Naive thymus-derived CD8-positive, alpha-beta T cell (primary cell): ENCODE measurements around the gene POLR2L. TPM values are rescaled to one million over a fixed set of nuclear protein-coding genes. Genes with fewer than 3 reads are reported as not detected.
A peak's percentile ranks its signal among the peaks of the same experiment; 100 is the strongest.

Experiments
- ATAC-seq, 2 donors: fragments of 150-1000 bp; cut with Tn5 transposase in 1 of 2; sonication (Bioruptor Pico), chemical (Tn5 transposase) in 1 of 2; 1 replicate in 1 of 2; 2 replicates in 1 of 2; pipeline ENCODE4 v1.10.0; 2021; ENCODE audit warnings: mild to moderate bottlenecking in 2 of 2, moderate library complexity in 2 of 2
- POLR2A ChIA-PET: fragments of 350-600 bp; sonication (Branson Sonifier 250); formaldehyde crosslinking; loops from one replicate; lab custom pipeline; 2021; ENCODE audit warnings: antibody characterized with exemption; lab: Charles Lee
- DNase-seq, 10 donors: peaks; one replicate each; pipeline versions ENCODE4 v3.0.0 to v3.0.0-alpha.2; 2020 to 2022
- H3K27ac Mint-ChIP-seq, 10 donors: one replicate each; pipeline ENCODE4 v1.8.0; 2020 to 2022; ENCODE audit warnings: mild to moderate bottlenecking in 10 of 10, mixed read lengths in 10 of 10, moderate library complexity in 4 of 10, inconsistent platforms in 1 of 10
- H3K27me3 Mint-ChIP-seq, 5 donors: one replicate each; pipeline ENCODE4 v1.8.0; 2021 to 2022; ENCODE audit warnings: mixed read lengths in 5 of 5
- H3K36me3 Mint-ChIP-seq, 3 donors: one replicate each; pipeline ENCODE4 v1.8.0; 2020 to 2022; ENCODE audit warnings: mixed read lengths in 3 of 3, mild to moderate bottlenecking in 2 of 3, inconsistent platforms in 1 of 3
- H3K4me1 Mint-ChIP-seq, 4 donors: one replicate each; pipeline ENCODE4 v1.8.0; 2021 to 2022; ENCODE audit warnings: mixed read lengths in 4 of 4
- H3K4me3 Mint-ChIP-seq, 10 donors: one replicate each; pipeline ENCODE4 v1.8.0; 2020 to 2022; ENCODE audit warnings: mild to moderate bottlenecking in 10 of 10, mixed read lengths in 10 of 10, moderate library complexity in 6 of 10, inconsistent platforms in 1 of 10
- H3K9me3 Mint-ChIP-seq, 9 donors: one replicate each; pipeline ENCODE4 v1.8.0; 2020 to 2022; ENCODE audit warnings: mixed read lengths in 9 of 9, mild to moderate bottlenecking in 3 of 9, inconsistent platforms in 1 of 9, moderate library complexity in 1 of 9
- polyA plus RNA-seq, 3 donors: library from polyadenylated mRNA; unstranded; fragments of 300-500 nt; fragmentation: Illumina TruSeq; gene quantifications; one replicate each; pipeline ENCODE4 v1.2.3, GENCODE V29; 2021
- total RNA-seq, 8 experiments: library from RNA in 2 of 8; stranded (reverse) in 2 of 8; gene quantifications; one replicate each; pipeline ENCODE4 v1.2.3 and lab custom pipeline; 2021 to 2026

The POLR2L gene
- total and polyA plus RNA-seq, 5 experiments from 2014 or later = 50.3 to 102 (median 96.5) TPM

- no peak overlapping the region for H3K4me3 Mint-ChIP-seq
- POLR2A ChIA-PET = interaction anchor here (0.6 to 2.0 kb wide), 3 partner anchors 16 to 112 kb away, joined by 3 to 6 read pairs (median 5); partner anchors contain the start of genes POLR2L and TSPAN4
- no peak for ATAC-seq
Observed at GRCh38 chr11:858762-859339, 16.5 kb upstream of the POLR2L start.

DNA sequence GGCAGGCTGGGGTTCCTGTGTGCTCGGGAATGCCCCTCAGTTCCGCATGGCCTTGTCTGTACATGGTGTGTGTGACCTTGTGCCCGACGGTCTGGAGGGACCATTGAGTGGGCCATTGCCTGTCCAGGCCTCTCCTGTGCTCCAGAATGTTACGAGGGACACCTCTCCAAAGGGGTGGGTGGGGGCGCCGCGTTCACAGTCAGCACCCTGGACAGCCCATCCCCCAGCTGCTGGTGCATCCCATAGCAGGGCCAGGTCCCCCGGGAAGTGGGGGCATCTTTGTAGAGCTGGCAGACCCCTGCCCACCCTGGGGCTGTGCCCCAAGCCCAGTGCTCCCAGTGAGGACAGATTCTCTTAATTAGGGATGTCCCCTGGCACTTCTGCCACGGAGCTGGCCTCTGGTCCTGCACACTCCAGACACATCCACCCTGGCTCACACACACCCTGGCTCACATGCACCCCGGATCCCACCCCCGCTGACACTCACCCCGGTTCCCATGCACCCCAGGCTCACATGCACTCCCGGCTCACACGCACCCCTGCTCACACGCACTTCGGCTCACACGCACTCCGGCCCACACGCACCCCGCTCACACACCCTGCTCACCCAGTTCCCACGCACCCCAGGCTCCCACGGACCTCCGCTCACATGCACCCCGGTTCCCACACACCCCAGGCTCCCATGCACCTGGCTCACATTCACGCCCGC lies 15.9 kb upstream of the POLR2L start:
- ATAC-seq (no peak), DNase-seq (no peak)
- Mint-ChIP-seq H3K36me3 (no peaks in the 10 kb centered on the region), H3K9me3 (no peaks in the 10 kb centered on the region), H3K27me3 (no peaks in the 10 kb centered on the region), H3K27ac (no peak overlapping the region), H3K4me3 (no peak overlapping the region), H3K4me1 (peaks cover 5 to 11% (median 9%) of the 10 kb centered on the region in 4 donors)
- POLR2A ChIA-PET = interaction anchor here (0.6 to 2.0 kb wide), 3 partner anchors 15 to 112 kb away, joined by 3 to 6 read pairs (median 5); partner anchors contain the start of genes POLR2L and TSPAN4

More at GRCh38 chr11:858762-859339, 16.5 kb upstream of the POLR2L start:
- no peaks in the 10 kb centered on the region for H3K9me3 Mint-ChIP-seq
- peak overlapping the region in 1 of 10 donors; percentile 48 for H3K27ac Mint-ChIP-seq
- peaks cover 5 to 11% (median 9%) of the 10 kb centered on the region in 4 donors for H3K4me1 Mint-ChIP-seq
- H3K27me3 Mint-ChIP-seq = no peaks in the 10 kb centered on the region
- H3K36me3 Mint-ChIP-seq = no peaks in the 10 kb centered on the region
- no peak for DNase-seq

GRCh38 chr11:856397-856796 lies 14.1 kb upstream of the POLR2L start:
- Mint-ChIP-seq H3K27ac (peak overlapping the region in 1 of 10 donors; percentile 78), H3K27me3 (no peaks in the 10 kb centered on the region), H3K36me3 (no peaks in the 10 kb centered on the region), H3K9me3 (no peaks in the 10 kb centered on the region), H3K4me3 (no peak overlapping the region), H3K4me1 (peaks cover 5 to 11% (median 8%) of the 10 kb centered on the region in 4 donors)
- POLR2A ChIA-PET = interaction anchor here (0.7 kb wide), 1 partner anchor 37 kb away, joined by 3 read pairs; no protein-coding TSS in a partner anchor
- DNase-seq (no peak), ATAC-seq (no peak)

GRCh38 chr11:855796-856195 lies 13.5 kb upstream of the POLR2L start:
- no peaks in the 10 kb centered on the region for H3K27me3 Mint-ChIP-seq
- DNase-seq (no peak), ATAC-seq (no peak)
- H3K4me1 Mint-ChIP-seq = peaks cover 5 to 11% (median 8%) of the 10 kb centered on the region in 4 donors
- H3K36me3 Mint-ChIP-seq = no peaks in the 10 kb centered on the region
- no peak overlapping the region for H3K4me3 Mint-ChIP-seq
- H3K9me3 Mint-ChIP-seq = no peaks in the 10 kb centered on the region
- H3K27ac Mint-ChIP-seq = peak overlapping the region in 1 of 10 donors; percentile 43
- POLR2A ChIA-PET = interaction anchor here (0.7 kb wide), 1 partner anchor 37 kb away, joined by 3 read pairs; no protein-coding TSS in a partner anchor

GRCh38 chr11:855330-855674 lies 13.0 kb upstream of the POLR2L start:
- peaks cover 5 to 11% (median 7%) of the 10 kb centered on the region in 4 donors for H3K4me1 Mint-ChIP-seq
- H3K27me3 Mint-ChIP-seq = no peaks in the 10 kb centered on the region
- ATAC-seq (no peak), DNase-seq (no peak)
- no peak overlapping the region for H3K27ac Mint-ChIP-seq
- H3K9me3 Mint-ChIP-seq = no peaks in the 10 kb centered on the region
- H3K36me3 Mint-ChIP-seq = no peaks in the 10 kb centered on the region
- POLR2A ChIA-PET = no interaction called here
- H3K4me3 Mint-ChIP-seq = no peak overlapping the region

DNA sequence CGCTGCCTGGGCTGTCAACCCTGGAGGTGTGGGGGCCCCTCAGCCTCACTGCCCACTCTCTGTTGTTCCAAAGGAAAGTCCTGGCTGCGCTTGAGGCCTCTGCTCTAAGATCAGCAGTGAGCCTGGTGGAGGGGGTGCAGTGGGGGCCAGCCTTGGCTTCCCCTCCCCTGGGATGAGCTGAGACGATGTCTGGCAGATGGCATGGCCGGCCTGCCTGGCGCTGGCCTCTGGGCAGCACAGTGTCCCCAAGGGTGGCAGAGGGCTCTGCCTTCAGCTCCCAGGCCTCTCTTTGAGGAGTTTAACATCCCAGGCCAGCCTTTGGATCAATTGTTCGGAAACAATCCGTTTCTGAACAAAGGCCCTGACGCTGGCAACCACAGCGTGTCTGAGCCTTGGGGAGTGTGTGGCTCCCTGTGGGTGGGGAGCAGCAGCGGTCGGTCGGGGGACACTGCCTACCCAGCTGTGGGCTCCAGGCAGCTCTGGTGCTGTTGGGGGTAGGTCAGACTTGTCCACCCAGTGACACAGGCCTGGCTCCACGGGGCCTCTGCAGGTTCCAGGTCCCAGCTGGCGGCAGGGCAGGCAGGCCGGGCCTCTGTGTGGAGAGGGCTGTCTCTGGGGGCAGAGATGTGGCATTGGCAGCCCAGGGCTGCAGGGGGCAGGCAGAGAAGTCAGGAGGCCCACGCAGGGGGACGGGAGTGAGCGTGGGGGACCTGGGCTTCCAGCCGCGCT lies 12.4 kb upstream of the POLR2L start:
- POLR2A ChIA-PET = no interaction called here
- no peak overlapping the region for H3K27ac Mint-ChIP-seq
- H3K4me1 Mint-ChIP-seq = peaks cover 5 to 10% (median 7%) of the 10 kb centered on the region in 4 donors
- no peak for DNase-seq
- no peaks in the 10 kb centered on the region for H3K9me3 Mint-ChIP-seq
- H3K36me3 Mint-ChIP-seq = no peaks in the 10 kb centered on the region
- no peaks in the 10 kb centered on the region for H3K27me3 Mint-ChIP-seq
- no peak overlapping the region for H3K4me3 Mint-ChIP-seq
- no peak for ATAC-seq

DNA sequence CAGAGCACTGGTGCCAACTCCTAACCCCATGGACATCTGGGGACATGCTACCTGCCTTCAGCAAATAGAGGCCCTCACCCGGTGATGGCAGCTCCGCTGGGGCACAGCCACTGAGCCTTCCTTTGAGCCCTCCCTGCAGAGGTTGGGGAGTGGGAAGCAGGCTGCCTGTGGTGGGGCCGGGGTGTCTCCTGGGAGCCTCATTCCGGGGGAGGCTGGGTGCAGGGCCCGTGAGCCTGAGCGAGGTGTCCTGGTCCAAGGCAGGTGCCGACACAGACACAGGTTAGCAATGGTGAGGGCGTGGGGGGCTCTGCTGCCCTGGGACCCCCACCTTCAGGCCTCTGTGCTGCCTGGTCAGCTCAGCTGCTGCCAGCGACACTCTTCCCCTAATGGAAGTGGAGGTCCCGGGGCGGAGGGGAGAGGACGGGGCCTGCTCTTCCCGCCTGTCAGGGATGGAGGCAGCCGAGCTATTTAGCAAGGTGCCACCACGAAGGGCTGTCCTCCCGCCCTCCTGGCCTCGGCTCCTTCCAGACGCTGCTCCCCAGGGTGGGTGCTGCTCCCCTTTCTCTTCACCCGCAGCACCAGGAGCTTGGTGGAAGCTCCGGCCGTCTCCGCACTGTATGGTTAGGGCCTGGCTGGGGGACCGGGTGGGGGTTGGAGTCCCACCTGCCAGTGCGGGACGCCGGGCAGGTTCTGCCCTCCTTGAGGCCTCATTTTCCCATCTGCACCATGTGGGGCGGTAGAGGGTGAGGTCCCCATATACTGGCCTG lies 11.5 kb upstream of the POLR2L start:
- Mint-ChIP-seq H3K36me3 (no peaks in the 10 kb centered on the region), H3K27ac (no peak overlapping the region), H3K4me3 (no peak overlapping the region), H3K27me3 (peaks cover 0 to 2% (median 0%) of the 10 kb centered on the region in 5 donors), H3K9me3 (no peaks in the 10 kb centered on the region), H3K4me1 (peaks cover 4 to 9% (median 6%) of the 10 kb centered on the region in 4 donors)
- ATAC-seq (no peak), DNase-seq (no peak)
- POLR2A ChIA-PET = no interaction called here

DNA sequence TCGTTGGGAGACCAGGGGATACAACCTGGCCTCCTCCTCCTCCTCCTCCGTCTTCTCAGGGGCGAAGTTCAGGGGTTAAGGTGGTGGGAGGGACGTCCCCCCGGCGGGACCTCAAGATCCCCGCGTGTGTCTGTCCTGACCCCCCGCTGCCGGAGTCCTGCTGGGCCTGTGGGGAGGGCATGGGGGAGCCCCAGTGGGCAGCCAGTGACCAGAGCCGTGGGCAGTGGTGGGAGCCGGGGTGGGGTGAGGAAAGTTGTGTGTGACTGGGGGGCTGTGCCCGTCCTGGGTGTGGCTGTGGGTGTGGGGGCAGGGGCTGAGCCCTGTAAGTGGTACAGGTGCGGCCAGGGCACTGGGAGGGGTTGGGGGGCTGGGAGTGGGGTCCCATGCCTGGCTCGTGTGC lies 10.4 kb upstream of the POLR2L start:
- POLR2A ChIA-PET = no interaction called here
- ATAC-seq (no peak), DNase-seq (no peak)
- peak overlapping the region in 1 of 10 donors; percentile 14 for H3K4me3 Mint-ChIP-seq
- no peaks in the 10 kb centered on the region for H3K9me3 Mint-ChIP-seq
- H3K27me3 Mint-ChIP-seq = peaks cover 0 to 5% (median 0%) of the 10 kb centered on the region in 5 donors
- H3K4me1 Mint-ChIP-seq = peaks cover 7 to 12% (median 10%) of the 10 kb centered on the region in 4 donors
- no peaks in the 10 kb centered on the region for H3K36me3 Mint-ChIP-seq
- H3K27ac Mint-ChIP-seq = no peak overlapping the region

DNA sequence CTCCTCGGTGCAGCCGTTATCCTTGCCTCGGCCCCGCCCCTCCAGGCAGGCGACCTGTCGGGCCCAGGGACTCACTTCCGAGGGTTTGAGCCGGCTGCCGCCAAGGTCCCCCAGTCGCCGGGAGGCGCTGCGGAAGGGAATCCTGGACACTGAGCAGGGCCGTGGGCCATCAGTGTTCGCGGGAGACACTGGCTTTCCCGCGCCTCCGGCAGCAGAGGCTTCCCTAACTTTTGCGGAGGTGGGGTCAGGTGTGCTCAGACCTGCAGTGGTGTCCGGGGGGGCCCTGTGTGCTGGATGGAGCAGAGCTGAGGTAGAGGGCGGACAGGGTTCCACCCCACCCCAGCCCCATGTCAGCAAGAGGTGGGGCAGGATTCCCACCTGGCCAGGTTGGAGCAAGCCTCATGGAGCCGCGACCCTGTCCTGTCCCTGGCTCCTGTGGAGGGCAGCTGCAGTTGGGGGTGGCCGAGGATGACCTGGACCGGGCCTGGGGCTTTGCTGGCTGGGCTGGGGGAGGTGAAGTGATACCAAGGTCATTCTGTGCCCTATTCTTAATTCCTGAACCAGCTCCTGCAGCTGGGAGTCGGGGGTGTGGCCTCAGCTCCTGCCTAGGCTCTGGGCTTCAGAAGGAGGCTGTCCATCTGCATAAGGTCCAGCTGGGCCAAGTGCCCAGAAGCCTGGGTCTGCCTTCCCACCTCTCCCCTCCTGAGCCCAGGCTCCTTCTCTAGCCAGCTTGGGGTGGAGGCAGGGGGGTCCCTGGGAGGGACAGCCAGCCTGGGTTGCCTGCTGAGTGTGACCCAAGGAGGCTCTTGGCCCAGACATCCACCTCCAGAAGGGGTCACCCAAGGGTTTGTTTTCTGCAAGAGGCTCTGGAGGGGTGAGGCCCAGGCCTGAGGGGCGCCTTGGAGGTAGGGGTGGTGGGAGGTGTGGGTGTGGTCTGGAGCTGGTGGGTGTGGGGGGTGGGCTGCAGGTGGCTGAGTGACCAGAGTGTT lies 8.7 kb upstream of the POLR2L start:
- Mint-ChIP-seq H3K4me3 (peak overlapping the region in 8 of 10 donors; percentile 8 to 73 (median 42)), H3K4me1 (peaks cover 2 to 10% (median 5%) of the 10 kb centered on the region in 4 donors), H3K36me3 (no peaks in the 10 kb centered on the region), H3K9me3 (no peaks in the 10 kb centered on the region), H3K27me3 (peaks cover 0 to 7% (median 0%) of the 10 kb centered on the region in 5 donors), H3K27ac (no peak overlapping the region)
- DNase-seq (no peak), ATAC-seq (no peak)
- POLR2A ChIA-PET = interaction anchor here (0.7 kb wide), 1 partner anchor 198 kb away, joined by 5 read pairs; no protein-coding TSS in a partner anchor

DNA sequence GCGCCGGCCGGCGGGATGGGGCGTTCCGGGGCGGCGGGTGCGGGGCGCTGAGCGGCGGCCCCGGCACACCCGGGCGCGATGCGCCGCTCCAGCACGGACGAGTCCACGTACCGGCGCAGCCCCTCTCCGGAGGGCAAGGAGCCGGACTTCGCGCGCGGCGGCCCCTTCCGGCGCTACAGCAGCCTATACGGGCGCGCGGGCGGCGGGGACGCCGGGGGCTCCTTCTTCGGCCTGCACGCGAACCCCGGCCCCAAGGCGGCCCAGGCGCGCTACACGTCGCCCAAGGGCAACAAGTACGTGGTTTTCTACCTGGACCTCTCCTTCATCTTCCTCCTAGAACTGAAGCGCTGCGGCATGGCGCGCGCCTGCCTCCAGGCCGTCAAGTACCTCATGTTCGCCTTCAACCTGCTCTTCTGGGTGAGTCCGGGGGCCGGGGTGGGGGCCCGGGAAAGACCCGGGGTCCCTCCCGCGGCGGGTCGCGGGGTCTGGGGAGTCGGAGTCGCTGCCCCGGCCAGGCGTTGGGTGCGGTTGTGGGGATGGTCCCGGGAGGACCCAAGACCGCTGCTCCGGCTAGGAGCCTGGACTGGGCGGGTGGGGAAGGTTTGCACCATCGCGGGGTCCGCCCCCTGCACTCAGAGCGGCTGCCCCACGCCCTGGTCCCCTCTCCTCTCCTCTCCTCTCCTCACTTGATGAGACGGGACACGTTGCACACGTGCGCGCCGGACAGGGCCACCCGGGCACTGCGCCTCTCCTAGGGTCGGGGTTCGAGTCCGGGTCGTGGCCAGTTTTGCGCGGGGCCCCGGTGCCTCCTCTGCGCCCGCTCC lies 7.8 kb upstream of the POLR2L start:
- ATAC-seq (peak in 1 of 2 donors; percentile 33), DNase-seq (no peak)
- POLR2A ChIA-PET = no interaction called here
- H3K27me3 Mint-ChIP-seq = peaks cover 0 to 7% (median 0%) of the 10 kb centered on the region in 5 donors
- H3K4me1 Mint-ChIP-seq = peaks cover 2 to 16% (median 7%) of the 10 kb centered on the region in 4 donors
- no peaks in the 10 kb centered on the region for H3K36me3 Mint-ChIP-seq
- no peak overlapping the region for H3K27ac Mint-ChIP-seq
- H3K9me3 Mint-ChIP-seq = no peaks in the 10 kb centered on the region
- H3K4me3 Mint-ChIP-seq = peak overlapping the region in 9 of 10 donors; percentile 30 to 75 (median 56)
